Measurements from ENCODE around the gene METRN. TPM values are rescaled to one million over a fixed set of nuclear protein-coding genes. Genes with fewer than 3 reads are reported as not detected.
"Not testable (repeated sequence)": the region's sequence is repeated elsewhere in the genome, so short reads cannot be mapped to it uniquely, and the experiment has no call there.

METRN gene
- total and polyA plus RNA-seq, 10 donors: 7.2 to 31.9 (median 14.6) TPM

DNA sequence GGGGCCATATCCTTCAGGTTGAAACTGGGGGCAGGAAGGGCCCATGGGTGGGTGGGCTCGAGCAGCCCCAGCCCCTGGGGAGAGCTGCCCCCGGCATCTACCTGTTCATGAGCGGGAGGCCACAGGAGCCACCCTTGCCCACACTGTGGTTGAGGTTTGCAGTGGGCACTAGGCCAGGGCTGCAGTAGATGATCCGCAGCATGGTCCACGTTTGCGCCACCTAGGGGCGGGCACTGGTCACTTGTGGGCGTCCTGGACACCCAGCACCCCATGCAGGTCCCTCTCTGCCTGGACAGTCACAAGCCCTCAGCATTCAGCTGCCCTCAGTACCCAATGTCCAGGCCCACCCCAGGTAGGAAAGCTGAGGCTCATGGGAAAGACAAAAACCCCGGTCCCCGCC is 29.0 kb upstream of the METRN start:
- peaks cover 37 to 96% (median 81%) of the 10 kb centered on the region in 6 donors for H3K4me1 ChIP-seq
- no peaks in the 10 kb centered on the region for H3K27me3 ChIP-seq (replicated peaks in 1 of 7)
- peaks cover 0 to 56% (median 32%) of the 10 kb centered on the region in 6 donors for H3K36me3 ChIP-seq
- DNase-seq: peak; percentile 85
- intact Hi-C loops (cut with DNase I; ENCODE audit: low total_unique reads): no loop called here
- TF ChIP-seq POLR2A (IDR thresholded peaks at IDR 0.05): no peak
- TF ChIP-seq, protein P1, sequence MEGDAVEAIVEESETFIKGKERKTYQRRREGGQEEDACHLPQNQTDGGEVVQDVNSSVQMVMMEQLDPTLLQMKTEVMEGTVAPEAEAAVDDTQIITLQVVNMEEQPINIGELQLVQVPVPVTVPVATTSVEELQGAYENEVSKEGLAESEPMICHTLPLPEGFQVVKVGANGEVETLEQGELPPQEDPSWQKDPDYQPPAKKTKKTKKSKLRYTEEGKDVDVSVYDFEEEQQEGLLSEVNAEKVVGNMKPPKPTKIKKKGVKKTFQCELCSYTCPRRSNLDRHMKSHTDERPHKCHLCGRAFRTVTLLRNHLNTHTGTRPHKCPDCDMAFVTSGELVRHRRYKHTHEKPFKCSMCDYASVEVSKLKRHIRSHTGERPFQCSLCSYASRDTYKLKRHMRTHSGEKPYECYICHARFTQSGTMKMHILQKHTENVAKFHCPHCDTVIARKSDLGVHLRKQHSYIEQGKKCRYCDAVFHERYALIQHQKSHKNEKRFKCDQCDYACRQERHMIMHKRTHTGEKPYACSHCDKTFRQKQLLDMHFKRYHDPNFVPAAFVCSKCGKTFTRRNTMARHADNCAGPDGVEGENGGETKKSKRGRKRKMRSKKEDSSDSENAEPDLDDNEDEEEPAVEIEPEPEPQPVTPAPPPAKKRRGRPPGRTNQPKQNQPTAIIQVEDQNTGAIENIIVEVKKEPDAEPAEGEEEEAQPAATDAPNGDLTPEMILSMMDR (IDR thresholded peaks at IDR 0.05 in 8 of 11, conservative IDR thresholded peaks at IDR 0.05 in 3 of 11): peak in 7 of 11 experiments; percentile 6 to 54 (median 28)
- H3K27ac ChIP-seq: peak overlapping the region in 1 of 8 donors; percentile 14
- H3K4me3 ChIP-seq: peak overlapping the region in 1 of 8 donors; percentile 93
- H3K9me3 ChIP-seq: no peaks in the 10 kb centered on the region
- 69 to 85% (median 77%) methylated on average over 3 to 10 of the region's 10 CpGs for WGBS, 5 donors

DNA sequence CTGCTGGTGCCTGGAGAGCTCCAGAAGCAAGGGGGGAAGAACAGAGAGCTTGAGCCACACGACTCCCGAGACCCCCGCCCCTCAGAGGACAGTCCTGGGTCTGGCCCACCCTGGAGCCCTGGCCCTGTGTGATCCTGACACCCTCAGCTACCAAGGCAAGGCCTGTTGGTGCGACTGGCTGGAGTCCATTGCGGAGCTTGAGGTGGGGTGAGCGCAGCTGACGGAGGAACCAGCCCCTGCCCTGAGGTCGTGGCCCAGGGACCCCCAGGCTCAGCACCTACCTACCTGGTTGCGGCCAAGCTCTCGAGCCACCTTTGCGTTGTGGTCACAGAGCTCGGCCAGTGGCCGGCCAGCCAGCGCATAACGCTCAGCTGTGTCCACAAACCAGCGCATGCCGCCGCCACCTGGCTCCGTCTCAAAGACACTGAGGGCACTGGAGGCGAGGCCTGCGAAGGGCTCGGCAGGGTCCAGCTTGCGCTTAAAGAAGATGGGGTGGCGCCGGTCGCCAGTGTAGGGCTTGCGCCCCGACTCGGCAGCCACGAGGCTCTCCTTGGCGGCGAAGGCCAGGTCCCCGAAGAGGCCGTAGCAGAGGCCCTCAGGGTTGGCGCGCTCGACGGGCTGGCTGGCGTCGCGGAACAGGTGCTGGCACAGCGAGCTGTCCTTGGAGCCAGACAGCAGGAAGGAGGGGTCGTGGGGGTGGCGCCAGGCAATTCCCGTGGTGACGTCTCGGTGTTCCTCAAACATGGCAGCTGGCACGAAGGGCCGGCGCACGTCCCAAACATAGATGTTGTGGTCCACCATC is 28.3 kb upstream of the METRN start:
- Histone ChIP-seq H3K4me3 (no peak overlapping the region), H3K9me3 (no peaks in the 10 kb centered on the region), H3K27me3 (replicated peaks in 1 of 7) (peaks cover 0 to 6% (median 0%) of the 10 kb centered on the region in 7 donors), H3K4me1 (peaks cover 30 to 89% (median 74%) of the 10 kb centered on the region in 6 donors), H3K27ac (no peak overlapping the region), H3K36me3 (peaks cover 0 to 51% (median 29%) of the 10 kb centered on the region in 6 donors)
- intact Hi-C loops (cut with DNase I; ENCODE audit: low total_unique reads): no loop called here
- 94 to 97% (median 95%) methylated on average over 49 to 51 of the region's 51 CpGs for WGBS, 5 donors
- no peak for DNase-seq
- TF ChIP-seq, protein P1 (IDR thresholded peaks at IDR 0.05 in 8 of 11, conservative IDR thresholded peaks at IDR 0.05 in 3 of 11): no peak
- TF ChIP-seq POLR2A (IDR thresholded peaks at IDR 0.05): no peak
- peak in 1 of 3 donors; percentile 36 for TF ChIP-seq POLR2AphosphoS5 (IDR thresholded peaks at IDR 0.05)

DNA sequence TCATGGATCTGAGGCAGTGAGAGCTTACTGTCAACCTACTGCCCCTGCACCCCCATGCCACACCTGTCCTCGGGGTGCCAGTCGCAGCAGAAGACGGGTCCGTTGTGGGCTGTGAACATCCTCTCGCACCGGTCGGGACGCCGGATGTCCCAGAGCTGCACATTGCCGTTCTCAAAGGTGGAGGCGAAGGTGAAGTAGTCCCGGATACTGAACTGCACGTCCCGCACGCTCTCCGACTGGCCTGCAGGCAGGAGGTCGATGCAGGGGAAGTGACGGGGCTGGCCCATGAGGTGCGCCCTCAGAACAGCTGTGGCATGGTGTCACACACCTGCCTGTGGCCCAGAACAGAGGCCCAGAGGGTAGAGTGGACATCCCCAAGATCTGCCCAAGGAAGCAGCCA is 27.4 kb upstream of the METRN start:
- H3K4me3 ChIP-seq: no peak overlapping the region
- 91 to 97% (median 94%) methylated on average over 19 of the region's 19 CpGs for WGBS, 5 donors
- H3K36me3 ChIP-seq: peaks cover 0 to 43% (median 21%) of the 10 kb centered on the region in 6 donors
- H3K27ac ChIP-seq: no peak overlapping the region
- H3K4me1 ChIP-seq: peaks cover 27 to 80% (median 66%) of the 10 kb centered on the region in 6 donors
- H3K27me3 ChIP-seq (replicated peaks in 1 of 7): peaks cover 0 to 11% (median 0%) of the 10 kb centered on the region in 7 donors
- DNase-seq: no peak
- TF ChIP-seq POLR2AphosphoS5 (IDR thresholded peaks at IDR 0.05) (no peak), POLR2A (IDR thresholded peaks at IDR 0.05) (no peak)
- H3K9me3 ChIP-seq: no peaks in the 10 kb centered on the region
- intact Hi-C loops (cut with DNase I; ENCODE audit: low total_unique reads): no loop called here

DNA sequence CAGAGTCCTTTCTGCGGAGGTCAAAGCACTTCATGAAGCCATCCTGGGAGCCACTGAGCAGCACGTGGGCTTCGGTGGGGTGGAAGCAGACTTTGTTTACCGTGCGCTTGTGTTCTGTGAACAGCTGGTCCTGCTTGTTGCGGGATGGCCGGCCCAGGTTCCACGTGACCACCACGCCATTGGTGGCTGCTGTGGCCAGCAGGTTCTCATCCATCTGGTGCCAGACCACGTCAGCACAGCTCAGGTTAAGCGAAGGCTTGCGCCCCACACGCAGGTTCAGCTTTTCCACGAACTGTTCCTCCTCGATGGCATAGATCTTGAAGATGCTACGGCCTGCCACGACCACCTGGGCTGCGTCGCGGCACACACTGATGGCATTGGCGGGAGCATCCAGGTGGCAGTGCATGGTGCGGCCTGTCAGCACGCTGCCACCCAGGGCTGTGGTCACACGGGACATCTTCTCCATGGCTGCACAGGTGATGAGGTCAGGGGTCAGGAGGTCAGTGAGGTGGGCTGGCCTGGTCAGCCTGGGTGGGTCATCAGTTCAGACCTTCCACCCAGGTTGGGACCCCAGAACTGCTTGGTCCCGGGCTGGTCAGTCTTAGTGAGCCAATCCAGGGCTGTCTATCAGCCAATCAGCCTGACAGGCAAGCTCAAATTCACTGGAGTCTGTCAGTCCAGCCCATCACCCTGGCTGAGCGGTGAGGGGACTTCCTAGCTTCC is 25.6 kb upstream of the METRN start:
- H3K9me3 ChIP-seq: no peaks in the 10 kb centered on the region
- H3K4me3 ChIP-seq: peak overlapping the region; percentile 77 to 95 (median 86)
- peaks cover 23 to 74% (median 57%) of the 10 kb centered on the region in 6 donors for H3K4me1 ChIP-seq
- 86 to 90% (median 86%) methylated on average over 16 to 26 of the region's 26 CpGs for WGBS, 5 donors
- peak overlapping the region; percentile 85 to 94 (median 92) for H3K27ac ChIP-seq
- TF ChIP-seq POLR2AphosphoS5 (IDR thresholded peaks at IDR 0.05) (no peak), POLR2A (IDR thresholded peaks at IDR 0.05) (no peak)
- TF ChIP-seq, protein P1 (IDR thresholded peaks at IDR 0.05 in 8 of 11, conservative IDR thresholded peaks at IDR 0.05 in 3 of 11): no peak
- intact Hi-C loops (cut with DNase I; ENCODE audit: low total_unique reads): no loop called here
- peaks cover 0 to 29% (median 14%) of the 10 kb centered on the region in 7 donors for H3K27me3 ChIP-seq (replicated peaks in 1 of 7)
- DNase-seq: no peak
- peaks cover 0 to 34% (median 15%) of the 10 kb centered on the region in 6 donors for H3K36me3 ChIP-seq

DNA sequence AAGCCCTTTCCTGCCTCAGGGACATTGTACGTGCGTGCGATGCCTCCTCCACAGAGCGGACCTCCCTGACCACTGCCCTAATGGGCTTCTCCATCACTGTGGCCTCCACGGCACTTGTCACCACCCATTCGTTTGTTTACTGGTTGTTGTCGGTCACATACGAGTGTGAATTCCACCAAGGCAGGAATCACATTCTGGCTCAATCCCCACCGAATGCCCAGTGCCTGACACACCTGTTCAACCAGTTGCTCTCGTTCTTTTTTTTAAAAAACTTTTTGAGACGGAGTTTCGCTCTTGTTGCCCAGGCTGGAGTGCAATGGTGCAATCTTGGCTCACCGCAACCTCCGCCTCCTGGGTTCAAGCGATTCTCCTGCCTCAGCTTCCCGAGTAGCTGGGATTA is 23.7 kb upstream of the METRN start:
- H3K9me3 ChIP-seq; DNase-seq; H3K4me3 ChIP-seq; intact Hi-C loops (cut with DNase I; ENCODE audit: low total_unique reads); H3K27ac ChIP-seq: not testable (repeated sequence)
- H3K36me3 ChIP-seq: peaks cover 0 to 20% (median 13%) of the 10 kb centered on the region in 6 donors
- H3K4me1 ChIP-seq: peaks cover 25 to 73% (median 56%) of the 10 kb centered on the region in 6 donors
- WGBS, 5 donors: 86 to 92% (median 90%) methylated on average over 16 of the region's 16 CpGs
- peaks cover 0 to 48% (median 33%) of the 10 kb centered on the region in 7 donors for H3K27me3 ChIP-seq (replicated peaks in 1 of 7)

Data from spleen (tissue), 11 donors.